Esophagus muscularis mucosa (tissue), 4 donors: ENCODE measurements around the gene PMAIP1. TPM values are rescaled to one million over a fixed set of nuclear protein-coding genes. Genes with fewer than 3 reads are reported as not detected.

Source experiments
- DNase-seq: peaks from one replicate; pipeline ENCODE4 v3.0.0-alpha.2; 2017; ENCODE audit errors: extremely low spot score
- H3K27ac ChIP-seq, 4 donors: fragments of 200-600 bp; sonication (generic); replicated peaks in 1 of 4; 1 replicate in 3 of 4; 2 replicates in 1 of 4; pipeline ENCODE4 v1.5.1; 2016 to 2019; ENCODE audit warnings: mild to moderate bottlenecking in 1 of 4
- H3K27me3 ChIP-seq, 4 donors: fragments of 200-600 bp; sonication (generic); one replicate each; pipeline versions ENCODE4 v1.5.1 to v1.6.0; 2016 to 2019
- H3K36me3 ChIP-seq, 4 donors: fragments of 200-600 bp; sonication (generic); one replicate each; pipeline ENCODE4 v1.5.1; 2016 to 2019
- H3K4me1 ChIP-seq, 4 donors: fragments of 200-600 bp; sonication (generic); one replicate each; pipeline ENCODE4 v1.5.1; 2016 to 2019
- H3K4me3 ChIP-seq, 4 donors: fragments of 200-600 bp; sonication (generic); 1 replicate in 2 of 4; 2 replicates in 2 of 4; pipeline ENCODE4 v1.5.1; 2016 to 2019; ENCODE audit warnings: mild to moderate bottlenecking in 4 of 4, moderate library complexity in 1 of 4
- H3K9me3 ChIP-seq, 4 donors: fragments of 200-600 bp; sonication (generic); 1 replicate in 3 of 4; 2 replicates in 1 of 4; pipeline ENCODE4 v1.5.1; 2016 to 2019
- CTCF ChIP-seq, 3 experiments: fragments of 200-600 bp in 2 of 3; fragments of 450-650 bp in 1 of 3; sonication (generic) in 2 of 3; IDR thresholded peaks; one replicate each; pipeline ENCODE4 v1.5.1; 2017 to 2019; ENCODE audit warnings: antibody characterized with exemption in 3 of 3, mild to moderate bottlenecking in 2 of 3, moderate library complexity in 1 of 3
- EP300 ChIP-seq: sonication (generic); formaldehyde crosslinking; IDR thresholded peaks from one replicate; pipeline ENCODE4 v1.6.1; 2017; ENCODE audit warnings: antibody characterized with exemption
- POLR2A ChIP-seq: fragments of 450-650 bp; IDR thresholded peaks from one replicate; pipeline ENCODE4 v1.6.1; 2017; ENCODE audit warnings: antibody characterized with exemption, moderate library complexity, mild to moderate bottlenecking, low read depth
- POLR2AphosphoS5 ChIP-seq, 2 donors: sonication (generic); formaldehyde crosslinking; IDR thresholded peaks; one replicate each; pipeline ENCODE4 v1.6.1; 2017; ENCODE audit warnings: antibody characterized with exemption in 2 of 2
- WGBS: methylation state at CpG from one replicate; pipeline ENCODE4 v1.1.5; 2018; 5-methylcytosine and 5-hydroxymethylcytosine counted together
- intact Hi-C: fragments of 100-400 bp; cut with DNase I; formaldehyde crosslinking; loops from one replicate; pipeline ENCODE4 v1.15.1; 2023
- total RNA-seq, 4 donors: library from RNA; depleted of rRNA; stranded (reverse); fragments of >200 nt; gene quantifications; one replicate each; pipeline versions ENCODE4 v1.1.0 to v1.2.1, GENCODE V29; 2016

PMAIP1 gene
- total RNA-seq, 4 donors from 2014 or later = 0.42 to 1.3 (median 0.79) TPM

GRCh38 chr18:59905686-59906091, 5.9 kb downstream of the PMAIP1 start:
- no peaks in the 10 kb centered on the region for H3K36me3 ChIP-seq
- intact Hi-C loops = no loop called here
- H3K9me3 ChIP-seq = no peaks in the 10 kb centered on the region
- H3K4me1 ChIP-seq = peaks cover 0 to 22% (median 4%) of the 10 kb centered on the region in 4 donors
- peaks cover 0 to 28% (median under 1%) of the 10 kb centered on the region in 4 donors for H3K27me3 ChIP-seq
- no peak for DNase-seq
- H3K4me3 ChIP-seq = no peak overlapping the region
- 71% methylated on average over 4 of the region's 4 CpGs for WGBS
- no peak overlapping the region for H3K27ac ChIP-seq
- TF ChIP-seq EP300 (no peak), POLR2AphosphoS5 (IDR thresholded peaks at IDR 0.05) (no peak), CTCF (IDR thresholded peaks at IDR 0.05) (no peak), POLR2A (no peak)

DNA sequence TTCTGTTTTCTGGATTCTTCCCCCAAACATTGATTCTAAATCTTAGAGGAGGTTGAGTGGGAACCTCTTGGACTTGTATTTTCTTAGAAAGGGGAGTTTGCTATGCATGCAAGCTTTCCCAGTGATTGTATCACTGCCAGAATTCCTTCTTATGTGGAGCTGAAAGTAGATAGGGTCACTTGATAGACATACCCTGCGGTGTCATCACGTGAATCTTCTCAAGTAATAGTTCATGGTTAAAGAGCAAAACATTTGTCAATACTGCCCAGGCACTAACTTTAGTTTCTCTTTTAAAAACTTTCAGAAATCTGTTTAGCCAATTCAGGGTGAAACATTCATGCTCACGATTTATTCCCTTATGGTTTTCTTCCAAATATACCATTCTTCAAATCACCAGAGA, 6.4 kb downstream of the PMAIP1 start:
- Histone ChIP-seq H3K27ac (no peak overlapping the region), H3K36me3 (no peaks in the 10 kb centered on the region), H3K9me3 (no peaks in the 10 kb centered on the region), H3K4me1 (peaks cover 0 to 17% (median 0%) of the 10 kb centered on the region in 4 donors), H3K27me3 (peaks cover 0 to 23% (median 0%) of the 10 kb centered on the region in 4 donors), H3K4me3 (no peak overlapping the region)
- intact Hi-C loops = no loop called here
- DNase-seq = no peak
- 91% methylated on average over 3 of the region's 3 CpGs for WGBS
- TF ChIP-seq POLR2A = no peak
- TF ChIP-seq CTCF (IDR thresholded peaks at IDR 0.05) = no peak
- no peak for TF ChIP-seq POLR2AphosphoS5 (IDR thresholded peaks at IDR 0.05)
- no peak for TF ChIP-seq EP300

DNA sequence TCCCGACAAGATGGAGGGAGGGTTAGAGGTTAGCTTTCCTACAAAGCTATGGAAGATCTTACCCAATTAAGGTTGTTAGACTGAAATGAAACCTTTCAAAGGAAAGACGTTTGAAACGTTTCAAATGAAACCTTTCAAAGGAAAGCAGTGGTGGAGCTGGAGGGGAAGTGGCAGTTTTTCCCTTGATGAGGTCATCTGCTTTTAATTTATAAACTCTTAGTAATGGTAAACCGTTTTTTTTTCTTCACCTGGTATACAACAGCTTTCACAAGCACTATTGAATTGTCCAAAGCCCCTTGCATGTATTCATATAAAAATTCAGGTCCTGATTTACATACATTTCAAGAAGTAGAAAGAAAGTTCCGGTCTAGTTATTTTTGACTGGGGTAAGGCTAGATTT, 7.4 kb downstream of the PMAIP1 start:
- H3K4me1 ChIP-seq = peaks cover 0 to 15% (median 0%) of the 10 kb centered on the region in 4 donors
- TF ChIP-seq EP300 = no peak
- no peak for TF ChIP-seq POLR2A
- no peak for TF ChIP-seq CTCF (IDR thresholded peaks at IDR 0.05)
- TF ChIP-seq POLR2AphosphoS5 (IDR thresholded peaks at IDR 0.05) = no peak
- no peak for DNase-seq
- intact Hi-C loops = no loop called here
- H3K27ac ChIP-seq = no peak overlapping the region
- no peaks in the 10 kb centered on the region for H3K9me3 ChIP-seq
- H3K4me3 ChIP-seq = no peak overlapping the region
- H3K36me3 ChIP-seq = no peaks in the 10 kb centered on the region
- H3K27me3 ChIP-seq = peaks cover 0 to 17% (median 0%) of the 10 kb centered on the region in 4 donors
- WGBS = 64% methylated on average over 5 of the region's 5 CpGs

- peaks cover 0 to 17% (median 0%) of the 10 kb centered on the region in 4 donors for H3K27me3 ChIP-seq
- peaks cover 0 to 15% (median 0%) of the 10 kb centered on the region in 4 donors for H3K4me1 ChIP-seq
- TF ChIP-seq POLR2AphosphoS5 (IDR thresholded peaks at IDR 0.05) = no peak
- TF ChIP-seq CTCF (IDR thresholded peaks at IDR 0.05) = no peak
- no peak for TF ChIP-seq EP300
- TF ChIP-seq POLR2A = no peak
- WGBS = 89% methylated on average over 4 of the region's 4 CpGs
- intact Hi-C loops = no loop called here
- no peak overlapping the region for H3K4me3 ChIP-seq
- no peaks in the 10 kb centered on the region for H3K36me3 ChIP-seq
- no peak overlapping the region for H3K27ac ChIP-seq
- H3K9me3 ChIP-seq = peaks cover 0 to 1% (median 0%) of the 10 kb centered on the region in 4 donors
- no peak for DNase-seq
These were observed 7.9 kb downstream of the PMAIP1 start for GRCh38 chr18:59907660-59908059.

DNA sequence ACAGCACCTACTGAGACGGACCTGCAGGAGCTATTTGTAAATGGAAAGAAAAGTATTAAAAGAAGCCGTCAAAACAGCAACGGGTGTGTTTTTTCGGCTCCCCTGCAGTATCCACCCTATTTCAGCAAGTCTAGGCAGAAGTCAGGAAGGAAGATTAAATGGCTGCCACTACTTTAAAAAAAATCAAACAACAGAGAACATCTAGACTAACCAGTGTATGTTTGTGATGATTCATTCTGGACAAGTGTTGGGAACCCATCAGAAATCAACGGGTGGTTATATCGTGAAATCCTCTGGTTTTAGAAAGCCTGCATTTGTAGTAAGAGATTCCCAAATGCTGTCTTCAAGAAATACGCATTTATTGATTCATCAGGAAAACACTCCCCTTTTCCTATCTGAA, 9.0 kb downstream of the PMAIP1 start:
- no peak overlapping the region for H3K4me3 ChIP-seq
- TF ChIP-seq EP300 (no peak), POLR2AphosphoS5 (IDR thresholded peaks at IDR 0.05) (no peak), POLR2A (no peak), CTCF (IDR thresholded peaks at IDR 0.05) (no peak)
- no peak for DNase-seq
- 46% methylated on average over 7 of the region's 7 CpGs for WGBS
- intact Hi-C loops = no loop called here
- no peaks in the 10 kb centered on the region for H3K36me3 ChIP-seq
- peaks cover 0 to 17% (median 0%) of the 10 kb centered on the region in 4 donors for H3K27me3 ChIP-seq
- H3K27ac ChIP-seq = peak overlapping the region in 1 of 4 donors; percentile 30
- peaks cover 0 to 7% (median 0%) of the 10 kb centered on the region in 4 donors for H3K9me3 ChIP-seq
- H3K4me1 ChIP-seq = peaks cover 0 to 15% (median 0%) of the 10 kb centered on the region in 4 donors
